ENCODE data around the gene RTL9.
"Not testable (repeated sequence)": the region's sequence is repeated elsewhere in the genome, so short reads cannot be mapped to it uniquely, and the experiment has no call there.

The RTL9 gene

DNA sequence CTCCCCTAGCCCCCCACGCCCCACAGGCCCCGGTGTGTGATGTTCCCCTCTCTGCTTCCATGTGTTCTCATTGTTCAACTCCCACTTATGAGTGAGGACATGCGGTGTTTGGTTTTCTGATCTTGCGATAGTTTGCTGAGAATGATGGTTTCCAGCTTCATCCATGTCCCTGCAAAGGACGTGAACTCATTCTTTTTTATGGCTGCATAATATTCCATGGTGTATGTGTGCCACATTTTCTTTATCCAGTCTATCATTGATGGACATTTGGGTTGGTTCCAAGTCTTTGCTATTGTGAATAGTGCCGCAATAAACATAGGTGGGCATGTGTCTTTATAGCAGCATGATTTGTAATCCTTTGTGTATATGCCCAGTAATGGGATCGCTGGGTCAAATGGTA, 47.6 kb downstream of the RTL9 start:
- not testable (repeated sequence) for DNase-seq (ENCODE audit: low read depth)

DNA sequence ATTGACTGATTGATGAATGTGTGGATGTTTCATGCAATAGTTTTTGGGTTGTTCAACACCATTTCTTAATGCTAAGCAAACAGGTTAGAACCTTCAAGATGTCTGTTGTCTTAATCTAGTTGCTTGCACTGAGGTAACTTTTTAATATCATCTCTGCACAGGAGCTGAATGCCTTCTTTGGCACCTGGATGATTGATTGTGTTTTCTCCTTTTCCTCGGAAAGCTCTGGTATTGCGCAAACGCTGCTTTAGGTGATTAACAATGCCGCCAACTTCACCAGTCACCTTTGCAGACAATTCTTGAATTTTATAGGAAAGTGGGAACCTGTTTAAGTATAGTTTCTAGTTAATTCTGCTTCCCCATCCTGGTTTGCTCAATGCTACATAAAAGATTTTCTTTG, 48.2 kb downstream of the RTL9 start:
- DNase-seq (ENCODE audit: low read depth): no peak

DNA sequence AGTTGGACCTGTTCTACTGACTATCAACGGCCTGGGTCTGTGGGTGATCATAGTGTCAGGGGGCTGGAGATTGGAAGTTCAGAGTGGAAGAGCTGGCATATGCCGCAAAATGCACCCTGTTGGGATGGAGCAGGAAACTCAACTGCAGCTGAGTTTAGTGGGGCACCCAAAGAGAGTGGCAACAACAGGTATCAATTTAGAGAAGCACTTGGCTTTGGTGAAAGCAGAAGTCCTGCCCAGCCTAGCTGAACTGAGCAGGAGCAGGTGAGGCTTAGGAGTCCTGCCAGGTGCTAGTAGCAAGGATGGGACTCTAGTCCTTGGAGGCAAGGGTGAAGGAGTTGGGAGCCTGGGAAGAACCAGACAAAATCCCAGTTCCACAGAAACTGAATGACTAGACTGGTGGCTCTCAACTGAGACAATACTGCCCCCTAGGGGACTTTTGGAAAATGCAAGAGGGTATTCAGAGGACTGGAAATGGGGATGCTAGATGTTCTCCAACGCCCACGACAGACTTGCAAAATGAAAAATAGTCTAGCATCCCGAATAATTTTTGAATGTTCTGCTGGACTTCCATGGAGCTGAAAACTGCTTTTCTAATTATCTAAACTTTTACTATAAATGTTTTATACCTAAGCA, 49.4 kb downstream of the RTL9 start:
- peak; percentile 15 for DNase-seq (ENCODE audit: low read depth)

All from activated T-cell treated with anti-CD3 and anti-CD28 coated beads for 1 hour (primary cell).